GM21786 (cell line): ENCODE data around the gene FGF19.

ENCODE experiments used
- ATAC-seq: cut with Tn5 transposase; IDR thresholded peaks from one replicate; pipeline ENCODE4 v1.9.1; 2021; ENCODE audit not compliant: unreplicated experiment

Gene FGF19

GRCh38 chr11:69656536-69657455 lies 47.0 kb downstream of the FGF19 start:
- no peak for ATAC-seq

- no peak for ATAC-seq
Measured at GRCh38 chr11:69655479-69656428, 48.1 kb downstream of the FGF19 start.

GRCh38 chr11:69654660-69655478 lies 49.0 kb downstream of the FGF19 start:
- no peak for ATAC-seq

GRCh38 chr11:69654001-69654659 lies 49.7 kb downstream of the FGF19 start:
- no peak for ATAC-seq

GRCh38 chr11:69653406-69653960 lies 50.3 kb downstream of the FGF19 start:
- ATAC-seq, result no peak

GRCh38 chr11:69652999-69653398 lies 50.8 kb downstream of the FGF19 start:
- no peak for ATAC-seq

GRCh38 chr11:69651834-69652620 lies 51.8 kb downstream of the FGF19 start:
- no peak for ATAC-seq

GRCh38 chr11:69650832-69651344 lies 52.9 kb downstream of the FGF19 start:
- ATAC-seq, result no peak

- ATAC-seq, result no peak
Measured at GRCh38 chr11:69650081-69650831, 53.6 kb downstream of the FGF19 start.

GRCh38 chr11:69649576-69649900 lies 54.3 kb downstream of the FGF19 start:
- no peak for ATAC-seq

- no peak for ATAC-seq
Measured at GRCh38 chr11:69648679-69649575, 54.9 kb downstream of the FGF19 start.
